Measurements from ENCODE around the gene DOCK2. TPM values are rescaled to one million over a fixed set of nuclear protein-coding genes. Genes with fewer than 3 reads are reported as not detected.
A peak's percentile ranks its signal among the peaks of the same experiment; 100 is the strongest.
"Not testable (repeated sequence)": the region's sequence is repeated elsewhere in the genome, so short reads cannot be mapped to it uniquely, and the experiment has no call there.

The DOCK2 gene
- total RNA-seq, 1 donor from 2014 or later: 6.3 TPM

DNA sequence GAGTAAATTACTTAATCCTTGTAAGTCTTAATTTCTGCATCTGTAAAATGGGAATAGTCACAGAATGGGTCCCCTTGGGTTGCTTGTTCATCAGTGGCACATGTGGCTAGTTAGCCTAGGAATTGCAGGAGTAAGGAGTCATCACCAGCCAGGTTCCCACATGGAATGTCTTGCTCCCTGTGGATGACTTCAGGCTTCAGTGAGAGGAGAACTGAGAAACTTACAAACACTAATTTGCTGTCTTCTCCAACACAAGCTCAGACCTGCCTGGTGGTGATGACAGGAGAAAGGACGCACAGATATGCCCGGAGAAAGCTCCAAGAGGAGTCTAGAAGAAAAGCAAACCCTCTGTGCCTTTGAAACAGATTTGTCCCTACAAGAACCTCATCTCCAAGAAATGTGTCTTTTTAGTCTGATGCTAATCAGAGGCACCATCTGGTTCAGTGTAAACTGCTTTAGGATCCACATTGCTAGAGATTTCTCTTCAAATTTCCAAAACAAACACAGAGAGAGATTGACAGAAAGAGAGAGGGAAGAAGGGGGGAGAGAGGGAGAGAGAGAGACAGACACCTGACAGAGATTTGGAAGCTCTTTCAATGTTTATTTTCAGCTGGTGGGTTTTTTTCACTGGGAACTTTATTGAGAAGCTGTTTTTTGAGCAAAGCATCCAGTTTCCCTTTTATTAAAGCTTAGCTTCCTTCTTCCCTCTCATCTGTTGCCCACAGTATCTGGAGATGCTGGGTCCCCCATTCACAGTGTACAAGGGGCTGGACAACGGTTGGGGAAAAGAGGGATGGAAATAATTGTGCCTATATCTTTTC, 128.3 kb downstream of the DOCK2 start:
- intact Hi-C loops (cut with DNase I): no loop called here
- DNase-seq (no peak), ATAC-seq (ENCODE audit: poor library complexity) (no peak)

DNA sequence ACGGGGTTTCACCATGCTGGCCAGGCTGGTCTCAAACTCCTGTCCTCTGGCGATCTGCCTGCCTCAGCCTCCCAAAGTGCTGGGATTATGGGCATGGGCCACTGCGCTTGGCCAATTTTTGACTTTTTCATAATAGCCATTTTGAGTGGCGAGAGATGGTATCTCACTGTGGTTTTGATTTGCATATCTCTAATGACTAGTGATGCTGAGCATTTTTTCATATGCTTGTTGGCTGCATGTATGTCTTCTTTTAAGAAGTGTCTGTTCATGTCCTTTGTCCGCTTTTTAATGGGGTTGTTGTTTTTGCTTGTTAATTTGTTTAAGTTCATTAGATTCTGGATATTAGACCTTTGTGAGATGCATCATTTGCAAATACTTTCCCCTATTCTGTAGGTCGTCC, 129.9 kb downstream of the DOCK2 start:
- ATAC-seq (ENCODE audit: poor library complexity); intact Hi-C loops (cut with DNase I); DNase-seq: not testable (repeated sequence)

DNA sequence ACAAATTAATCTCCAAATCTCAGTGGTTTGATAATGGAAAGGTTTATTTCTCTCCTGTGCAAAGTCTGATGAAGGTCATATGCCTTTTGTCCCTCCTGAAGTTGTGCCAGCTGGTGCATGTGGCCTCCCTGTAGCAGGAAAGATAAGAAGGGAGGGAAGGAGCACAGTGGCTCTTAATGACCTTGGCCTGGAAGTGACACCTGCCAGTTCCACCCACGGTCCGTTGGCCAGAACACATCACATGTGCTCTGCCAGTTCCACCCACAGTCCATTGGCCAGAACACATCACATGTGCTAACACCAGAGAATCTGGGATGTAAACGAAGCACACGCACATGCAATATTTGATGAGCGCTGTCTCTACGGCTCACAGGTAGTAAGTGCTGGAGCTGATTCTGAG, 130.9 kb downstream of the DOCK2 start:
- intact Hi-C loops (cut with DNase I): no loop called here
- DNase-seq (peak; percentile 50), ATAC-seq (ENCODE audit: poor library complexity) (peak; percentile 84)

DNA sequence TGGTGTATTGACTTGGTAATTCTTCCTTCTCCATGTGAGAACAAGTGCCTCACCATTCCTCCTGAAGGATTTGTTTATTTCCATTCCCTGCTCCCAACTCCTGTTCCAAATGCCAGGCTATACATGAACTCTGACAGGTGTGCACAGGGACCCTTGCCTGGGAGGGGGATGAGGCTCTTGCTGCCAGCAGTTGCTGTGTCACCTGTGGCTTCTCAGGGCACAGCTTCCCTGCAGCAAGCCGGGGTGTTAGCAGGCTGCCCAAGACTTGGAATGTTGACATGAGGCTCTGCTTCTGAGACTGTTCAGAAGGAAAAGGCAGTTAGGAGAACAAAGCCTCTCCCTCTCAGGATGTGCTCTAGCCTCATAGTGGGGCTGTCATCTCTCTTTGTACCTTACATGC, 131.3 kb downstream of the DOCK2 start:
- no peak for DNase-seq
- ATAC-seq (ENCODE audit: poor library complexity): no peak
- intact Hi-C loops (cut with DNase I): no loop called here

DNA sequence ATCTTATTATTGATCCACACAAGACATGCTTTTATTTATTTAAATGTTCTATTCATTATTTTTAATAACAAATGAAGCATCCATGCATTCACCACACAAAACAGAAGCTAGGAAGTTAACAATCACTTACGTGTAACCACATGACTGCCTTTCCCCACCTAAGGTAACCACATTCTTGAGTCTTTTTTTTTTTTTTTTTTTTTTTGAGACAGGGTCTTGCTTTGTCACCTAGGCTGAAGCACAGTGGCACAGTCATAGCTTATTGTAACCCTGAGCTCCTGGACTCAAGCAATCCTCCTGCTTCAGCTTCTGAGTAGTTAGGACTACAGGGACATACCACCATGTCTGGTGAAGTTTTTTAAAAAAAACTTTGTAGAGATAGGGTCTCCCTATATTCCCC, 133.0 kb downstream of the DOCK2 start:
- ATAC-seq (ENCODE audit: poor library complexity) (no peak), DNase-seq (no peak)
- intact Hi-C loops (cut with DNase I): no loop called here

DNA sequence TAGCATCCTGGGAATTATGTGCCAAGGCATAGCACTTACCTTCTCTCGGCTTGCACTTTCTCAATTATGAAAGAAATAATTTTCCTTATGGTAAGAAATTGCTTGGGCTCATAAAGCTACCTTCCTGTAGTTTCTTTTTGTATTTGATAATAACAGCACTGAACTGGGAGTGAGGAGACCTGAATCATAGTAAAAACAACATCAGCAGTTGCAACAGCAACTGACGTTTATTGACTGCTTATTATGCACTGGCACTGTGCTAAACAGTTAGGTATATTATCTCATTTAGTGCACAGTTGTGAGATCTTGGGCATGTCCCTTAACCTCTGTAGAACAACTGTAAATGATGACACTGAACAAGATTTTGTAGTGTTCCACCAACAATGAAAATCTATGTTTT, 135.2 kb downstream of the DOCK2 start:
- ATAC-seq (ENCODE audit: poor library complexity) (no peak), DNase-seq (no peak)
- intact Hi-C loops (cut with DNase I): no loop called here

DNA sequence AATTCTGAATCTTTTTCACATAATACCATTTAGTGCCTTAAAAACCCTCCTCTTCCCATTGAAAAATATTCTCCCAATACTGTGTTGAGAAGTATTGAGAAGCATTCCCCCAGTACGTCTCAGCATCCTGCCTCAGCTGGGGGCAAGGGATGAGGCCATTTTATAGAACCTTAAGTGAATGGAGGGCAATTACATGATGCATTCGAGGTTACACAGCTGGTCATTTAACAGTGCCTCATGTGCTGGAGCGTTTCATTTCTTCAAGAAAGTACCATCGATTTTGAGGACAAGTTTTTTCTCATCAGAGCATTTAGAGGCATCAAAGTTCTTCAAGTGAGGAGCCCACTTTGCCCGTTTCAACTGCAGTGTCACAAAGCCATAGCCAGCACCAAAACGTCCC, 135.6 kb downstream of the DOCK2 start:
- intact Hi-C loops (cut with DNase I): no loop called here
- DNase-seq (no peak), ATAC-seq (ENCODE audit: poor library complexity) (no peak)

DNA sequence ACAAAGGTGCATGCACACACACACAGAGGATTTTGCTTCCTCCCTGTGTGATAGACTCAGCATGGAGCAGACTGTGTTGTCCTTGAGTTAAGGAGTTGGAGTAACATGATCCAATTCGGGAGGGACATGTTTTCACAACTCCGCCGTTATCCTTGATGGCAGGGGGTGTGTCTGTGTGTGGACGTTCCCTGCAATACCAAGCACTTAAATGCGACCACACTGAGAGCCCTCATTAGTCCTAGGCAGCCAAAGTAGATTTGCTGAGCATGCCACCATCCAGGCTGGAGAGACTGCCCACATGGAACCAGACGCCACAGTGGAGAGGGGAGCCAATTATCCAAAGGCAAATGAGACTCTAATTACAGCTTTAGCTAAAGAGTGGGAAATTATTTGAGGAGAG, 140.1 kb downstream of the DOCK2 start:
- no peak for ATAC-seq (ENCODE audit: poor library complexity)

DNA sequence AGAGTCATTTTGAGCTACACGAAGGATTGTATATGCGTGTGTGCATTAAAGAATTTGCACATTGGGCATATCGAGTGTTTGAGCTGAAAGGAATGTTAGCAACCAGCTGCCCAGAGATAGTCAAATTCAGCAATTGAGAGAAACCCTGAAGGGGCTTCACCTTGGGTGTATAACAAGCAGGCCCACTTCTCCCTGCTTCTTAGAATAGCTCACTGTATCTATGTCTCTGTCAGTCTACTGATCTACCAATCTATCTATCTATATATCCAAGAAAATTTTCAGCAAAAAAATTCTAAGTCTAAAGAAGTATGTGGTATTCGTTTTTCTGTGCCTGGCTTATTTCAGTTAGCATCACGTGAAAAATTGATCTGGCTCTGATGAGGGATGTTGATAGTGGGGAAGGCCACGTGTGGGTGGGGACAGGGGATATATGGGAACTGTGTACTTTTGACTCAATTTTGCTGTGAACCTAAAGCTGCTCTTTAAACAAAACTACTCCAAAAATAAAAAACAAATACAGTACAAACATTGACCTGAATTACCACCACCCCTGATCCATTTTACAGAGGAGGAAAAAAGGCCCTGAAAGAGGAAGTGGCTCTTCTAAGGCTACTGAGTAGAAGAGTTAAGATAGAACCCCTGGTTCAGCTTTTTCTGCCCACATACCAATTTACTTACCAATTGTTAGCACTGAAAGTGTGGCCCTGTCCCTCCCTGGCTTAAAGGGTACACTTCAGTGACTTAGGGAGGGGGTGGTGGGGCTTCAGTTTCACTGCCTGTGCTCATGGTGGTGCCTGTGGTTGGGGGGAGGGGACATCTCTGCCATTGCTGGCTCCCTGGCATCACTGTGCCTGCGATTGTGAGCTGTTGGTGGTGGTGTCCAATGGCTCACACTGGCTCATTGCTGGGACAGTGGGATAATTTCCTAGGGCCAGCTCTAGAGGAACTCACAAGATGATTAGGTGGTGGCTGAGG, 141.8 kb downstream of the DOCK2 start:
- no peak for ATAC-seq (ENCODE audit: poor library complexity)
- intact Hi-C loops (cut with DNase I): no loop called here
- no peak for DNase-seq

More for the DNA sequence above, 140.1 kb downstream of the DOCK2 start:
- DNase-seq: no peak
- intact Hi-C loops (cut with DNase I): no loop called here

DNA sequence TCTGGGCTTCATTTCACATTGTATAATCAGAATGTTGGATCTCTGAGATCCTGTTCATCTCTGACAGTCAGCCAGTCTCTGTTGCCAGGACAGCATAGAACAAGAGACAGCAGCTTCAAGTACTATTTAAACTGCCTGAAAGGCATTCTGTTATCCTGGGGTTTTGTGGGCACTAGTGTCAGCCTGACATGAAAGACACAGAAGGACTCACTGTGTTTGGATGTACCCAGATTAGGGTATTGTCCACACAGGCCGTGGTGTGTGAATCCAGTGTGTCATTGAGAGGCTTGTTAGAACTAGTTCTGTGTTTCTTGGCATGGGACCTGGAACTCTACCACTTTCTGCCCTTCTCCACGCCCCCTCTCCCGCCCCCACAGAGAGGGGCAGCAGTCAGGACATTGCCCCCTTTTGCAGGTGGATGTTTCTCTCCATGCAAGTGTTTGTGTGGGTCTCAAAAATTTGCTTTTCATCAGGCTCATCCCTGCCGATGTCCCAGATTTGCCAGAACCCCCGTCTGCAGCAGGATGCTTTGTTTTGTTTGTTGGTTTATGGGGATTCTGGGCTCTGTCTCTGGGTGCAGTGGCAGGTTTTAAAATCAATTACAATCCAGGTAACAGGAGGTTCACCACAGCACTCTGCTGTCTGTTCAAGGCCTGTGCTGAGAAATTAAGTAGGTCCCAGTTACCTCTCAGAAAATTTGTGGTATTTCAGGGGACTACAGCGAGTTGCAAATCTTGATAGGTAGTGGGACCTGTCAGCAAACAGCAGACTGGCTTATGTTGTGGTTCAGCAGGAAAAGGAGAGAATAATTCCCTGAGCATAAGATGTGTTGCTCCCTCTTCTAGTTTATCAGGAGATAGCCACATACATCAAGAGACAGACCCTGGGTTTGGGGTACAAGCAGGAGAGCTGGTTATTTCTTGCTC, 144.6 kb downstream of the DOCK2 start:
- intact Hi-C loops (cut with DNase I): no loop called here
- DNase-seq (no peak), ATAC-seq (ENCODE audit: poor library complexity) (no peak)

DNA sequence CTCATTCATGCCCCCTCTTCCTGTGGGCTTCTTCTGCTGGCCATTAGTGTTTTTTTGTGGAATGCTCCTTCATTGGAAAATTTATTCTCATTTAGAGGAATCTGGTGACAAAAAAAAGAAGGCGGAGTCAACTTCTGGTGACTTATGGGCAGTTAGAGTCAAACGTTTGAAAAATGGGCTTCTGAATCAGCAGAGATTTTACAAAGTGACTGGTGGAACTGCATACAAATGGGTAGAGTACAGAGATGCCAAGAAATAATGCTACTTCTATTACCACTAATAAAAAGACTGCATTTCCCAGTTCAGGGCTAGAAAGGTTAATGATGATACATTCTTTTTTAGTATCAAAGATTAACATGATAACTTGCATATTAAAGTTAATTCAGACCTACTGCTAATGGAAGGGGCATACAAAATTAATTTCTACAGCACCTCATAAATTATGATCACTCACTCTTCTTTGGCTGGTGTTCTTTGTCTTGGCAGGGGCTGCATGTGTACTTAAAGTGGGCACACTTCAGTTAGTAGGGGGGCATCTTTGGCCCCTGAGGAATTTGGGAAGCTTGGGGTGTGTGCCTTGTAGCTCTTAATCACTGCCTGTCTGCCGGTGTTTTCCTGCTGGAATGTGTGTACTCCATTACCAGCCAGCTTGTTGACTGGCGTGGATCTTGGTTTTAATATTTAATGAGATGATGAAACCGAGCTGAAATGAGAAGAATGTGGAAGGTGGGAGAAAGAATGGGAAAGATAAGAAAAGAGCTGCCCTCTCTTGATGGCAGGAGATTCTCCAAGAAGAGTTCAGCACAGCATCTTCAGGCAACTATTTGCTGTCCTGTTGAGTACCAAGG, 148.9 kb downstream of the DOCK2 start:
- ATAC-seq (ENCODE audit: poor library complexity) (no peak), DNase-seq (no peak)
- intact Hi-C loops (cut with DNase I): no loop called here

DNA sequence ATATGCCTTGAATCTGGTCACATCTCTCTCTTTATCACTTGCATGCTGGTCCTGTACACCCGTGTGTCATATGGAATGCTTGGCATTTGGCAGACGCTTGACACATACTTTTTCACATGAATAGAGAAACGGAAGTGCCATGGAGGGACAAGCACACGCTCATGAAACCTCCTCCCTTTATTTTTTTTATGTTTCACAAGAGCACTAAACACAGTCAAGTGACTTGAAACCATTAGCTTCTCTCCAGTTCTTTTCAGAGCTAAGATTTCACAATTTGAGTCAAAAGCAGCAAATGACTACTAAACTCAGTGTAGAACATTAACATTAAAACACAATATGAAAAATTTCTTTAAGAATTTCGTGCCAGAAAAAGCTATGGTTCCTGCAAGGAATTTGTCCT, 151.1 kb downstream of the DOCK2 start:
- intact Hi-C loops (cut with DNase I): no loop called here
- no peak for ATAC-seq (ENCODE audit: poor library complexity)
- DNase-seq: no peak

DNA sequence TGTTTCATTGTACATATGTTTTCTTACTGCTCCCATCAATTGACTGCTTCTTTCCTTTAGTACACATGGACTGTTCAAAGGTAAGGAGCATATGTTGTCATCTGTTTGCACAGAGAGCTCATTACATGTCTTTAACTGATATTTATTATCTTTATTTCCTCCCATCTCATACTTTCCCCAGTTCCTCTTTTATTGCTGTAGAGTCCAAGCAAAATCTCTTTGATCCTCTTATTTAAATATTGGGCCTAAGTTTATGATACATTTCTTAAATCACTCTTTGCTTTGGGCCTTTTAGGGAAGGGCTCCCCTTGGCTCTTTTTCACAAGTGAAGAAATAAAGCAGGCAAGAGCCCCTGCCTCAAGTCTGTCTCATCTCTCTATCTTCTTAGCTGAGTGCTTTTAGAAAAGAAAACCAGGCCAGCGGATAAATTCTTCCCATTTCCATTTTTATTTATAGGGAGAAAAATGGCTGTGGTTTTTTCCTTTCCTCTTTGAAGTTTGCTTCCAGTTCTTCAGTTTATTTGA, 152.4 kb downstream of the DOCK2 start:
- DNase-seq (no peak), ATAC-seq (ENCODE audit: poor library complexity) (no peak)
- intact Hi-C loops (cut with DNase I): no loop called here

DNA sequence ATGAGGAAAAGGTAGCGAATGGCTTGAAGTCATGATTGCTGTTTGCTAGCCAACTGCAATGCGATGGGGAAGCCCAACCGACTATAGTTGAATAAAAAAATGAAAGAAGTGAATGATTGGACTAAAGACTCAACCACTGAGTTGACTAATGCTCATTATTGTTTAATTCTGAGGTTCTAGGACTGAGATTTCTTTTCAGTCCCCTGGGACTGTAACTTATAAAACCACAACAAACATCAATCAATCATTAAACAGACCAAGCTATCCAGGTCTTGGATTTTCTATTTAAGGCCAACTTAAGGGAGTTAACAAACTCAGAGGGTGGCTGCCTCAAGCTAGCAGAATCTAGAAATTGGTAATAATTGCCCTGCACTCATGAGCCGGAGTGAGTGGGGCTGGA, 154.2 kb downstream of the DOCK2 start:
- no peak for ATAC-seq (ENCODE audit: poor library complexity)
- intact Hi-C loops (cut with DNase I): no loop called here
- DNase-seq: no peak

DNA sequence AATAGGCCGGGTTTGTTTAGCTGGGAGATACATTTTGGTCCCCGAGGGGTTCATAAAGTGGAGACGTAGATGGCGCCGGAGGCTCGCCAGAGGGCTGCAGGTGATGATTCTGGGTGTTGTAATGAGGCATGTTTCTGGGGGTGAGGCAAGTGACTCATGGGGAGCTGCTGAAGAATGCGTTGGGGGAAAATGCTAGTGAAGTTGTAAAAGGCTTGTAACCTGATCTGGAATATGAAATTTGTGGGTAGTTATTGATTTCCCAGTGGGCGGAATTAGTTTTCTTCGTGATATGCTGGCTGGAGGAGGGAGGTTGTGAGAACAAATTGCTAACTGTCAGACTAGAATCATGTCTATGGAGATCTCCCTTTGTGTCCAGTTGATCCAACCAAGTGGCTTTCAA, 158.3 kb downstream of the DOCK2 start:
- intact Hi-C loops (cut with DNase I): no loop called here
- ATAC-seq (ENCODE audit: poor library complexity) (no peak), DNase-seq (no peak)

DNA sequence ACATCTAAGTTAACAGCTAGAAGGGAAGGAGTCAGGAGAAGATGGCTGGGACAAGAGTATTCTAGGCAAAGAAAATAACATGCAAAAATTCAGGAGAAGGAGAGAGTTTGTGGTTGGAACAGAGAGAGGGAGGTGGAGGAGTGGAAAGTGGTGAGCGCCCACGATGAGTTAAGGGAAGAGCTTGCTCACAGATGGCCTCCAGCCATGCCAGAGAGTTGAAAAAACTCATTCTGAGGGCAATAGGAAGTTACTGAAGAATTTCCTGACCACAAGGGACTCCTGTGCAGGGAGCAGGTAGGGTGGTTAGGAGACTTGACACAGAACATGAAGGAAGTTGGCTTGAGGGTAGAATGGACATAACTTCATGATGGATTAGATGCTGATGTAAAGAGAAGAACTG, 159.7 kb downstream of the DOCK2 start:
- intact Hi-C loops (cut with DNase I): no loop called here
- ATAC-seq (ENCODE audit: poor library complexity) (no peak), DNase-seq (no peak)

DNA sequence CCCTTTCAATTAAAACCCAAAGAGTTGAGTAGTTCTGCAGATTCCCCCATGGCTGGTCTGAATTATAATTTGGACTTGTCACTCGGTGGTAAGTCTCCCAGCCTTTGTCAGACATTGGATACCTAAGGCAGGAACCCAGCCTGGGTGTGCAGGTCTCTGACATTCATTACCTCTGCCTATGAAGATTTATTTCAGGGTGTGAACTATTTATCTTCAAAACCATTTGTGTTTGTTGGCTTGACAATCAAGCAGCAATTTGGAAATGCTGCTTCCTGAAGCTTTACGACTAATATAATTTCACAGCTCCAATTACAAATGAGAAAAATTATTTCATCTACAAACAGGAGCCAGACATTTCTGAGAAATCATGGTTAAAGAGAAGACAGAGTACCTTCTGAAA, 160.5 kb downstream of the DOCK2 start:
- intact Hi-C loops (cut with DNase I): no loop called here
- no peak for DNase-seq

DNA sequence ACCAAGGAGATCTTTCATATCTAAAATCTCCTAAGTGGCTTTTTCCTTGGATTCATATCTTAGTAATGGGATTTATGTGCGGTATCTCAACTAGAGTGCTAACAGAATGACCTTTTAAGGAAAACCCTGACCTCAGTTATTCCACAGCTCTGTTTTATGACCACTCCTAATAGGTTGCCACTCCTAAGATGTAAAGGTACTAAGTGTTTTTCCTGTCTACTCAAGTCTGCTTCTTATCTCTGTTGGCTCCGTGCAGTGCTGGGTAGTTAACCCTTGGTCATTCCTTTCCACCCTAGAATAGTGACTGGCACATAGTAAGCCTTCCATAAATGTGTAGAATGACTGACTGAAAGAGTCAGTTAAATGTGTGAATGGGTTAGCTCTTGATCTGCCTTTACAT, 161.4 kb downstream of the DOCK2 start:
- DNase-seq (no peak), ATAC-seq (ENCODE audit: poor library complexity) (no peak)
- intact Hi-C loops (cut with DNase I): no loop called here

More for the DNA sequence above, 160.5 kb downstream of the DOCK2 start:
- no peak for ATAC-seq (ENCODE audit: poor library complexity)

Data from Right ventricle myocardium superior (tissue), 1 donor.